ENCODE results near the gene SARS1. TPM values are rescaled to one million over a fixed set of nuclear protein-coding genes. Genes with fewer than 3 reads are reported as not detected.

The SARS1 gene
- total and polyA plus RNA-seq, 4 donors, result 118 to 212 (median 147) TPM

- Histone ChIP-seq H3K9me3 (ENCODE audit: control insufficient read depth in 4 of 4, insufficient read depth in 3 of 4, low read length in 3 of 4) (no peaks in the 10 kb centered on the region), H3K4me1 (ENCODE audit: control insufficient read depth in 5 of 5, insufficient read depth in 5 of 5, low read length in 5 of 5) (peaks cover 0 to 2% (median 0%) of the 10 kb centered on the region in 5 donors), H3K27me3 (ENCODE audit: control insufficient read depth in 3 of 3, insufficient read depth in 3 of 3, low read length in 2 of 3) (no peaks in the 10 kb centered on the region), H3K9ac (ENCODE audit: insufficient read depth in 1 of 2, low read length in 2 of 2) (no peak overlapping the region), H3K27ac (ENCODE audit: low read depth in 1 of 2, low read length in 1 of 2) (no peak overlapping the region), H3K36me3 (ENCODE audit: control insufficient read depth in 4 of 4, insufficient read depth in 4 of 4, low read length in 4 of 4) (peaks cover 22 to 41% (median 28%) of the 10 kb centered on the region in 4 donors), H3K4me3 (no peak overlapping the region)
- ATAC-seq (ENCODE audit: insufficient read depth, low FRiP score) (no peak), DNase-seq (no peak)
- TF ChIP-seq CTCF (IDR thresholded peaks at IDR 0.05; ENCODE audit: control extremely low read depth, extremely low read depth), result no peak
- WGBS, 2 donors, result 93 to 94% methylated on average over 3 of the region's 3 CpGs
Measured at GRCh38 chr1:109225308-109225707, 11.6 kb downstream of the SARS1 start.

- no peak for ATAC-seq (ENCODE audit: insufficient read depth, low FRiP score)
- Histone ChIP-seq H3K27ac (ENCODE audit: low read depth in 1 of 2, low read length in 1 of 2) (no peak overlapping the region), H3K36me3 (ENCODE audit: control insufficient read depth in 4 of 4, insufficient read depth in 4 of 4, low read length in 4 of 4) (peaks cover 23 to 41% (median 31%) of the 10 kb centered on the region in 4 donors), H3K4me3 (no peak overlapping the region), H3K27me3 (ENCODE audit: control insufficient read depth in 3 of 3, insufficient read depth in 3 of 3, low read length in 2 of 3) (no peaks in the 10 kb centered on the region), H3K9ac (ENCODE audit: insufficient read depth in 1 of 2, low read length in 2 of 2) (no peak overlapping the region), H3K9me3 (ENCODE audit: control insufficient read depth in 4 of 4, insufficient read depth in 3 of 4, low read length in 3 of 4) (no peaks in the 10 kb centered on the region), H3K4me1 (ENCODE audit: control insufficient read depth in 5 of 5, insufficient read depth in 5 of 5, low read length in 5 of 5) (peaks cover 0 to 2% (median 0%) of the 10 kb centered on the region in 5 donors)
- no peak for TF ChIP-seq CTCF (IDR thresholded peaks at IDR 0.05; ENCODE audit: control extremely low read depth, extremely low read depth)
- 96 to 100% methylated on average over 5 of the region's 5 CpGs for WGBS, 2 donors
- no peak for DNase-seq
Measured at GRCh38 chr1:109225711-109226445, 12.2 kb downstream of the SARS1 start.

- H3K27me3 ChIP-seq (ENCODE audit: control insufficient read depth in 3 of 3, insufficient read depth in 3 of 3, low read length in 2 of 3), result no peaks in the 10 kb centered on the region
- H3K36me3 ChIP-seq (ENCODE audit: control insufficient read depth in 4 of 4, insufficient read depth in 4 of 4, low read length in 4 of 4), result peaks cover 23 to 56% (median 45%) of the 10 kb centered on the region in 4 donors
- no peaks in the 10 kb centered on the region for H3K9me3 ChIP-seq (ENCODE audit: control insufficient read depth in 4 of 4, insufficient read depth in 3 of 4, low read length in 3 of 4)
- peaks cover 0 to 2% (median 0%) of the 10 kb centered on the region in 5 donors for H3K4me1 ChIP-seq (ENCODE audit: control insufficient read depth in 5 of 5, insufficient read depth in 5 of 5, low read length in 5 of 5)
- DNase-seq, result no peak
- 79 to 86% methylated on average over 3 of the region's 3 CpGs for WGBS, 2 donors
- H3K4me3 ChIP-seq, result no peak overlapping the region
- no peak overlapping the region for H3K27ac ChIP-seq (ENCODE audit: low read depth in 1 of 2, low read length in 1 of 2)
- ATAC-seq (ENCODE audit: insufficient read depth, low FRiP score), result no peak
- TF ChIP-seq CTCF (IDR thresholded peaks at IDR 0.05; ENCODE audit: control extremely low read depth, extremely low read depth), result no peak
- H3K9ac ChIP-seq (ENCODE audit: insufficient read depth in 1 of 2, low read length in 2 of 2), result no peak overlapping the region
Measured at GRCh38 chr1:109228167-109228566, 14.4 kb downstream of the SARS1 start.
